ENCODE measurements around the gene SINHCAF.

GRCh38 chr12:31355747-31356107, 29.8 kb upstream of the SINHCAF start:
- no peak for TF ChIP-seq CTCF (IDR thresholded peaks at IDR 0.05; ENCODE audit: low read depth, low read length)
- no peak for TF ChIP-seq EZH2phosphoT487 (IDR thresholded peaks at IDR 0.05; ENCODE audit: low read depth)

Measured in OCI-LY3 (cell line).